RWPE2 (cell line): ENCODE data around the gene RADIL.

Source experiments
- ATAC-seq: fragments of 200-7000 bp; cut with Tn5 transposase; 3 replicates; pipeline ENCODE4 v1.9.1; 2021; ENCODE audit warnings: low read depth
- DNase-seq: peaks from one replicate; pipeline ENCODE4 v3.0.0-alpha.2; 2020; ENCODE audit warnings: low spot score
- H3K27ac ChIP-seq: fragments of 450-650 bp; 2 replicates; pipeline ENCODE4 v1.5.1; 2017; ENCODE audit warnings: mild to moderate bottlenecking; ENCODE audit not compliant: poor library complexity, severe bottlenecking
- H3K27me3 ChIP-seq: fragments of 250-450 bp; sonication (Bioruptor Pico); 2 replicates; pipeline ENCODE4 v1.5.1; 2021; ENCODE audit warnings: mild to moderate bottlenecking, moderate library complexity; ENCODE audit not compliant: insufficient read depth, poor library complexity, severe bottlenecking
- H3K36me3 ChIP-seq: fragments of 250-450 bp; sonication (Bioruptor Pico); 2 replicates; pipeline ENCODE4 v1.5.1; 2020; ENCODE audit warnings: low read depth, mild to moderate bottlenecking, moderate library complexity
- H3K4me1 ChIP-seq: fragments of 250-450 bp; sonication (Bioruptor Pico); 2 replicates; pipeline ENCODE4 v1.5.1; 2021; ENCODE audit warnings: mild to moderate bottlenecking, moderate library complexity; ENCODE audit not compliant: insufficient read depth, poor library complexity, severe bottlenecking
- H3K4me3 ChIP-seq: fragments of 250-450 bp; sonication (Bioruptor Pico); 2 replicates; pipeline ENCODE4 v1.5.1; 2021; ENCODE audit warnings: mild to moderate bottlenecking, moderate library complexity; ENCODE audit not compliant: severe bottlenecking
- H3K9me3 ChIP-seq: fragments of 250-450 bp; sonication (Bioruptor Pico); 2 replicates; pipeline ENCODE4 v1.5.1; 2021; ENCODE audit warnings: mild to moderate bottlenecking, moderate library complexity; ENCODE audit not compliant: severe bottlenecking
- CTCF ChIP-seq: fragments of 450-650 bp; IDR thresholded peaks from one replicate; pipeline ENCODE4 v1.5.1; 2017; ENCODE audit warnings: mild to moderate bottlenecking, moderate library complexity; ENCODE audit not compliant: poor library complexity, severe bottlenecking

Gene RADIL

GRCh38 chr7:4876586-4876985, 6.9 kb downstream of the RADIL start:
- H3K4me1 ChIP-seq: no peaks in the 10 kb centered on the region
- no peak overlapping the region for H3K27ac ChIP-seq
- peaks cover 11% of the 10 kb centered on the region for H3K27me3 ChIP-seq
- no peaks in the 10 kb centered on the region for H3K9me3 ChIP-seq
- H3K4me3 ChIP-seq: no peak overlapping the region
- ATAC-seq: no peak
- DNase-seq: peak; percentile 50
- TF ChIP-seq CTCF: no peak
- H3K36me3 ChIP-seq: no peaks in the 10 kb centered on the region

- no peak overlapping the region for H3K27ac ChIP-seq
- no peaks in the 10 kb centered on the region for H3K36me3 ChIP-seq
- peak; percentile 41 for DNase-seq
- no peak overlapping the region for H3K4me3 ChIP-seq
- TF ChIP-seq CTCF: no peak
- H3K4me1 ChIP-seq: no peaks in the 10 kb centered on the region
- peaks cover 11% of the 10 kb centered on the region for H3K27me3 ChIP-seq
- H3K9me3 ChIP-seq: no peaks in the 10 kb centered on the region
- no peak for ATAC-seq
Observed at GRCh38 chr7:4875391-4875790, 8.1 kb downstream of the RADIL start.

- no peaks in the 10 kb centered on the region for H3K9me3 ChIP-seq
- no peak overlapping the region for H3K4me3 ChIP-seq
- no peak for TF ChIP-seq CTCF
- DNase-seq (peak; percentile 46), ATAC-seq (no peak)
- no peaks in the 10 kb centered on the region for H3K36me3 ChIP-seq
- H3K4me1 ChIP-seq: no peaks in the 10 kb centered on the region
- H3K27ac ChIP-seq: no peak overlapping the region
- H3K27me3 ChIP-seq: peaks cover under 1% of the 10 kb centered on the region
Observed at GRCh38 chr7:4873071-4873944, 10.2 kb downstream of the RADIL start.

GRCh38 chr7:4871930-4872675, 11.4 kb downstream of the RADIL start:
- DNase-seq: peak; percentile 27
- Histone ChIP-seq H3K27ac (no peak overlapping the region), H3K9me3 (no peaks in the 10 kb centered on the region), H3K4me1 (no peaks in the 10 kb centered on the region), H3K36me3 (no peaks in the 10 kb centered on the region), H3K4me3 (no peak overlapping the region), H3K27me3 (no peaks in the 10 kb centered on the region)
- TF ChIP-seq CTCF: no peak
- ATAC-seq: no peak
